AG09319 (cell line): ENCODE data around the gene KCNIP3.
A peak's percentile ranks its signal among the peaks of the same experiment; 100 is the strongest.

Source experiments
- DNase-seq: peaks from one replicate; pipeline ENCODE4 v3.0.0-alpha.2; 2010; ENCODE audit warnings: low read depth; ENCODE audit errors: extremely low read depth
- CTCF ChIP-seq: IDR thresholded peaks from 2 replicates; pipeline ENCODE4 v1.5.1; 2011; ENCODE audit warnings: low read depth, mild to moderate bottlenecking, inconsistent platforms, low read length, moderate library complexity

KCNIP3 gene

GRCh38 chr2:95386031-95386430 lies 88.9 kb downstream of the KCNIP3 start:
- TF ChIP-seq CTCF: no peak

GRCh38 chr2:95387358-95387757 lies 90.2 kb downstream of the KCNIP3 start:
- DNase-seq: no peak
- no peak for TF ChIP-seq CTCF

More at GRCh38 chr2:95386031-95386430, 88.9 kb downstream of the KCNIP3 start:
- no peak for DNase-seq

- no peak for DNase-seq
- no peak for TF ChIP-seq CTCF
These were observed 91.0 kb downstream of the KCNIP3 start for GRCh38 chr2:95388091-95388692.

- TF ChIP-seq CTCF: no peak
- DNase-seq: no peak
These were observed 91.7 kb downstream of the KCNIP3 start for GRCh38 chr2:95388856-95389244.

- peak; percentile 98 for TF ChIP-seq CTCF
- DNase-seq: no peak
These were observed 92.3 kb downstream of the KCNIP3 start for GRCh38 chr2:95389245-95390119.

- no peak for TF ChIP-seq CTCF
These were observed 93.2 kb downstream of the KCNIP3 start for GRCh38 chr2:95390272-95390880.

GRCh38 chr2:95390881-95391321 lies 93.8 kb downstream of the KCNIP3 start:
- TF ChIP-seq CTCF: no peak
- no peak for DNase-seq

More at GRCh38 chr2:95390272-95390880, 93.2 kb downstream of the KCNIP3 start:
- DNase-seq: no peak
